PFSK-1 (cell line): ENCODE data around the gene HDAC4.

Source experiments
- SIN3A ChIP-seq: IDR thresholded peaks from 2 replicates; pipeline ENCODE4 v1.6.1; 2012; ENCODE audit warnings: mild to moderate bottlenecking, low read length, moderate library complexity, borderline replicate concordance; ENCODE audit not compliant: insufficient read depth
- TAF1 ChIP-seq: IDR thresholded peaks from 2 replicates; pipeline ENCODE4 v1.6.1; 2012; ENCODE audit warnings: low read length, control low read depth, borderline replicate concordance; ENCODE audit not compliant: insufficient read depth

DNA sequence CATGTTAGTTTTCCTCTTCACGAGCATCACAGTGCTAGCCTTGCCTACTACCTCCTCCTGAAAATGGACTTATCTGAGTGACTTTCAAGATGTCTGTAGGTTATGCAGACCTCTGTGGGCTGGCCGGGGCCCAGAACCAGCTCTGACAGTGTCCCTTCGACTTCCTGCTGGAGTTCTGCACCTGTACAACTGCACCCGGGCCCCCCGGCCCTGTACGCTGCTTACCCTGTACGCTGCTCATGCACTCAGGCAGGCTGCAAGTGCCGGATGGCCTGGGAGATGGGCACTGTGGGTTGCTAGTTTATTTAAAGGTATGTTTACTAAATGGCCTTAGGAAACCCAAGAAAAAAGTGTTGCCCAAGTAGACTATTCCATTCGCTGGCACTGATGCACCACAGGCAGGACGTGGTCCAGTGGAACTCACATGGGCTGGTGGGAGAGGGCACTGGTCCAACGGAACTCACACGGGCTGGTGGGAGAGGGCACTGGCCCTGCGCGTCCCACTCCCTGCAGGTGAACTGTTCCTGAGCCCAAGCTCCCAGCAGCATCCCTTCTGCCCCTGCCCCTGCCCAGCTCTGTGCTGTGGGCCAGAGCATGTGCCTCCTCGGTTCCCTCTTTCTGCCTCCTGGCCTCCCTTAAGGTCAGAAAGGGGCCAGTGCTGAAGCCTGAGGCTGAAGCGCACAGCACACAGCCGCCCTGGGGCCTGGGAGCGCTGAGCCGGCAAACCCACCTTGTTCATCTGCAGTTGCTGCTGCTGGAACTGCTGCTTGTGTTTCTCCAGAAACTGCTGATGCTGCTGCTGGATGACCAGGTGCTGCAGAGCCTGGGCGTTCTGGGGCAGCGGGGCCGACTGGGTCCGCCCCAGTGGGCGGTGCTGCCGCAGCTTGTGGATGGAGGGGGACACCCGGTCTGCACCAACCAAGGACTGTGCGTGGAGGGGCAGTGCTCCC lies 274.8 kb downstream of the HDAC4 start:
- no peak for TF ChIP-seq TAF1
- TF ChIP-seq SIN3A = no peak
